Measurements from ENCODE around the gene MOCOS.

DNA sequence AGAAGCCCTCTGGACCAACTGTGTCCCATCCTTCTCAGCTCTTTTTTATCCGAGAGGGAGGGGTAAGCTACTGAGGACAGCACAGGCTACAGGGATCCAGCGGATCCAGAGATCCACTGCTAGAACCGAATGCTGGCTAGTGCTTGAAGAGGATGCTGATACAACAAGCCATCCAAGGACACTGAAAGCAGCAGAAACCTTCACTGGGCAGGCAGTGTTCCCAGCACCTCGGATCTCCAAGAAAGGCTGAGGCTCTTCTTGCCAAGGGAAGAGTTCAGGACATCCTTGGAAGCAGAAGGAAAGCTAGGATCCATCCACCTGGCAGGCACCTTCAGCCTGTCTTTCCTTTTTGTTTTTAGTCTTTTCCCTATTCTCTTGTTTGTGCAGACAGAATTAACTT lies 97.0 kb downstream of the MOCOS start:
- TF ChIP-seq TAF1 (IDR thresholded peaks at IDR 0.05; ENCODE audit: low read depth): no peak
- TF ChIP-seq, protein P1, sequence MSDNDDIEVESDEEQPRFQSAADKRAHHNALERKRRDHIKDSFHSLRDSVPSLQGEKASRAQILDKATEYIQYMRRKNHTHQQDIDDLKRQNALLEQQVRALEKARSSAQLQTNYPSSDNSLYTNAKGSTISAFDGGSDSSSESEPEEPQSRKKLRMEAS (IDR thresholded peaks at IDR 0.05): no peak
- TF ChIP-seq NFIC (IDR thresholded peaks at IDR 0.05): no peak
- TF ChIP-seq, protein P2, sequence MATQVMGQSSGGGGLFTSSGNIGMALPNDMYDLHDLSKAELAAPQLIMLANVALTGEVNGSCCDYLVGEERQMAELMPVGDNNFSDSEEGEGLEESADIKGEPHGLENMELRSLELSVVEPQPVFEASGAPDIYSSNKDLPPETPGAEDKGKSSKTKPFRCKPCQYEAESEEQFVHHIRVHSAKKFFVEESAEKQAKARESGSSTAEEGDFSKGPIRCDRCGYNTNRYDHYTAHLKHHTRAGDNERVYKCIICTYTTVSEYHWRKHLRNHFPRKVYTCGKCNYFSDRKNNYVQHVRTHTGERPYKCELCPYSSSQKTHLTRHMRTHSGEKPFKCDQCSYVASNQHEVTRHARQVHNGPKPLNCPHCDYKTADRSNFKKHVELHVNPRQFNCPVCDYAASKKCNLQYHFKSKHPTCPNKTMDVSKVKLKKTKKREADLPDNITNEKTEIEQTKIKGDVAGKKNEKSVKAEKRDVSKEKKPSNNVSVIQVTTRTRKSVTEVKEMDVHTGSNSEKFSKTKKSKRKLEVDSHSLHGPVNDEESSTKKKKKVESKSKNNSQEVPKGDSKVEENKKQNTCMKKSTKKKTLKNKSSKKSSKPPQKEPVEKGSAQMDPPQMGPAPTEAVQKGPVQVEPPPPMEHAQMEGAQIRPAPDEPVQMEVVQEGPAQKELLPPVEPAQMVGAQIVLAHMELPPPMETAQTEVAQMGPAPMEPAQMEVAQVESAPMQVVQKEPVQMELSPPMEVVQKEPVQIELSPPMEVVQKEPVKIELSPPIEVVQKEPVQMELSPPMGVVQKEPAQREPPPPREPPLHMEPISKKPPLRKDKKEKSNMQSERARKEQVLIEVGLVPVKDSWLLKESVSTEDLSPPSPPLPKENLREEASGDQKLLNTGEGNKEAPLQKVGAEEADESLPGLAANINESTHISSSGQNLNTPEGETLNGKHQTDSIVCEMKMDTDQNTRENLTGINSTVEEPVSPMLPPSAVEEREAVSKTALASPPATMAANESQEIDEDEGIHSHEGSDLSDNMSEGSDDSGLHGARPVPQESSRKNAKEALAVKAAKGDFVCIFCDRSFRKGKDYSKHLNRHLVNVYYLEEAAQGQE (IDR thresholded peaks at IDR 0.05; ENCODE audit: low read depth): no peak
